ENCODE data around the gene ZNF385C. TPM values are rescaled to one million over a fixed set of nuclear protein-coding genes. Genes with fewer than 3 reads are reported as not detected.

The ZNF385C gene
- total RNA-seq, 4 donors from 2014 or later = not detected

- 62 to 73% methylated on average over 3 of the region's 4 CpGs for WGBS, 2 donors (ENCODE audit: low coverage in 1 of 2)
- ATAC-seq = no peak
- no peaks in the 10 kb centered on the region for H3K36me3 ChIP-seq
- H3K9me3 ChIP-seq = no peaks in the 10 kb centered on the region
- H3K4me3 ChIP-seq = no peak overlapping the region
- peak in 1 of 4 experiments; percentile 13 for TF ChIP-seq CTCF (IDR thresholded peaks at IDR 0.05)
- TF ChIP-seq EP300 (IDR thresholded peaks at IDR 0.05) = no peak
- H3K4me1 ChIP-seq = peaks cover 0 to 91% (median 32%) of the 10 kb centered on the region in 3 donors
- H3K27me3 ChIP-seq = no peaks in the 10 kb centered on the region
- no peak overlapping the region for H3K27ac ChIP-seq
These were observed 89.1 kb downstream of the ZNF385C start for GRCh38 chr17:42009170-42009569.

GRCh38 chr17:42005166-42005565 lies 93.1 kb downstream of the ZNF385C start:
- H3K36me3 ChIP-seq = peaks cover 0 to 32% of the 10 kb centered on the region in 2 donors
- peaks cover 0 to 73% (median 5%) of the 10 kb centered on the region in 3 donors for H3K4me1 ChIP-seq
- WGBS, 2 donors (ENCODE audit: low coverage in 1 of 2) = 38 to 50% methylated on average over 1 of the region's 1 CpG
- H3K9me3 ChIP-seq = no peaks in the 10 kb centered on the region
- ATAC-seq = no peak
- no peaks in the 10 kb centered on the region for H3K27me3 ChIP-seq
- H3K4me3 ChIP-seq = no peak overlapping the region
- TF ChIP-seq POLR2A (IDR thresholded peaks at IDR 0.05) = no peak
- TF ChIP-seq CTCF (IDR thresholded peaks at IDR 0.05) = no peak
- no peak for TF ChIP-seq EP300 (IDR thresholded peaks at IDR 0.05)
- no peak for TF ChIP-seq POLR2AphosphoS5 (IDR thresholded peaks at IDR 0.05)
- no peak overlapping the region for H3K27ac ChIP-seq

GRCh38 chr17:42002792-42003301 lies 95.4 kb downstream of the ZNF385C start:
- peaks cover 0 to 56% (median 0%) of the 10 kb centered on the region in 3 donors for H3K4me1 ChIP-seq
- 69 to 71% methylated on average over 3 of the region's 3 CpGs for WGBS, 2 donors (ENCODE audit: low coverage in 1 of 2)
- peaks cover 5 to 55% of the 10 kb centered on the region in 2 donors for H3K36me3 ChIP-seq
- TF ChIP-seq CTCF (IDR thresholded peaks at IDR 0.05) = no peak
- TF ChIP-seq EP300 (IDR thresholded peaks at IDR 0.05) = no peak
- no peak for TF ChIP-seq POLR2AphosphoS5 (IDR thresholded peaks at IDR 0.05)
- no peak for TF ChIP-seq POLR2A (IDR thresholded peaks at IDR 0.05)
- no peaks in the 10 kb centered on the region for H3K9me3 ChIP-seq
- no peaks in the 10 kb centered on the region for H3K27me3 ChIP-seq
- no peak for ATAC-seq
- H3K27ac ChIP-seq = no peak overlapping the region
- no peak overlapping the region for H3K4me3 ChIP-seq

GRCh38 chr17:42002175-42002791 lies 96.0 kb downstream of the ZNF385C start:
- no peak overlapping the region for H3K4me3 ChIP-seq
- no peak overlapping the region for H3K27ac ChIP-seq
- ATAC-seq = no peak
- WGBS, 2 donors (ENCODE audit: low coverage in 1 of 2) = 83 to 86% methylated on average over 7 of the region's 7 CpGs
- peaks cover 0 to 51% (median 0%) of the 10 kb centered on the region in 3 donors for H3K4me1 ChIP-seq
- H3K9me3 ChIP-seq = no peaks in the 10 kb centered on the region
- H3K27me3 ChIP-seq = no peaks in the 10 kb centered on the region
- peaks cover 5 to 61% of the 10 kb centered on the region in 2 donors for H3K36me3 ChIP-seq
- TF ChIP-seq POLR2A (IDR thresholded peaks at IDR 0.05) = no peak
- no peak for TF ChIP-seq POLR2AphosphoS5 (IDR thresholded peaks at IDR 0.05)
- no peak for TF ChIP-seq EP300 (IDR thresholded peaks at IDR 0.05)
- no peak for TF ChIP-seq CTCF (IDR thresholded peaks at IDR 0.05)

- TF ChIP-seq CTCF (IDR thresholded peaks at IDR 0.05) = no peak
- no peak for TF ChIP-seq POLR2A (IDR thresholded peaks at IDR 0.05)
- no peak for TF ChIP-seq EP300 (IDR thresholded peaks at IDR 0.05)
- TF ChIP-seq POLR2AphosphoS5 (IDR thresholded peaks at IDR 0.05) = no peak
- H3K4me1 ChIP-seq = peaks cover 0 to 47% (median 0%) of the 10 kb centered on the region in 3 donors
- ATAC-seq = no peak
- no peak overlapping the region for H3K27ac ChIP-seq
- H3K27me3 ChIP-seq = no peaks in the 10 kb centered on the region
- peaks cover 5 to 67% of the 10 kb centered on the region in 2 donors for H3K36me3 ChIP-seq
- H3K9me3 ChIP-seq = no peaks in the 10 kb centered on the region
- WGBS, 2 donors (ENCODE audit: low coverage in 1 of 2) = 65 to 85% methylated on average over 2 of the region's 2 CpGs
- no peak overlapping the region for H3K4me3 ChIP-seq
These were observed 96.5 kb downstream of the ZNF385C start for GRCh38 chr17:42001729-42002128.
